Esophagus muscularis mucosa (tissue), 4 donors: ENCODE measurements around the gene ZNF76.

Source experiments
- CTCF ChIP-seq, 3 experiments: fragments of 200-600 bp in 2 of 3; fragments of 450-650 bp in 1 of 3; sonication (generic) in 2 of 3; IDR thresholded peaks; one replicate each; pipeline ENCODE4 v1.5.1; 2017 to 2019; ENCODE audit warnings: antibody characterized with exemption in 3 of 3, mild to moderate bottlenecking in 2 of 3, moderate library complexity in 1 of 3
- EP300 ChIP-seq: sonication (generic); formaldehyde crosslinking; IDR thresholded peaks from one replicate; pipeline ENCODE4 v1.6.1; 2017; ENCODE audit warnings: antibody characterized with exemption
- POLR2A ChIP-seq: fragments of 450-650 bp; IDR thresholded peaks from one replicate; pipeline ENCODE4 v1.6.1; 2017; ENCODE audit warnings: antibody characterized with exemption, moderate library complexity, mild to moderate bottlenecking, low read depth
- POLR2AphosphoS5 ChIP-seq, 2 donors: sonication (generic); formaldehyde crosslinking; IDR thresholded peaks; one replicate each; pipeline ENCODE4 v1.6.1; 2017; ENCODE audit warnings: antibody characterized with exemption in 2 of 2

- TF ChIP-seq POLR2A (no peak), CTCF (IDR thresholded peaks at IDR 0.05) (peak in 2 of 3 experiments; percentile 6 to 19), POLR2AphosphoS5 (IDR thresholded peaks at IDR 0.05) (no peak), EP300 (no peak)
Measured at GRCh38 chr6:35258858-35259193, 709 bp upstream of the ZNF76 start.
